Lower lobe of right lung (tissue), 2 donors: Measurements from ENCODE around the gene PLCL1. TPM values are rescaled to one million over a fixed set of nuclear protein-coding genes. Genes with fewer than 3 reads are reported as not detected.

Experiments used
- ATAC-seq, 2 donors: fragments of 200-7000 bp; cut with Tn5 transposase; one replicate each; pipeline ENCODE4 v1.9.1; 2020 to 2022; ENCODE audit warnings: mild to moderate bottlenecking in 2 of 2, moderate library complexity in 2 of 2
- DNase-seq: peaks from one replicate; pipeline ENCODE4 v3.0.0-alpha.2; 2020
- H3K27ac ChIP-seq: fragments of 200-600 bp; one replicate; pipeline ENCODE4 v1.8.0; 2022
- H3K27me3 ChIP-seq: fragments of 200-600 bp; one replicate; pipeline ENCODE4 v1.8.0; 2022; ENCODE audit warnings: low read depth
- H3K36me3 ChIP-seq: fragments of 200-600 bp; one replicate; pipeline ENCODE4 v1.8.0; 2022; ENCODE audit warnings: mild to moderate bottlenecking
- H3K4me1 ChIP-seq: fragments of 200-600 bp; one replicate; pipeline ENCODE4 v1.8.0; 2022
- H3K4me3 ChIP-seq: fragments of 200-600 bp; one replicate; pipeline ENCODE4 v1.8.0; 2022; ENCODE audit warnings: mild to moderate bottlenecking
- H3K9me3 ChIP-seq: fragments of 200-600 bp; one replicate; pipeline ENCODE4 v1.8.0; 2022
- CTCF ChIP-seq: fragments of 200-600 bp; IDR thresholded peaks from one replicate; pipeline ENCODE4 v1.8.0; 2022; ENCODE audit warnings: antibody characterized with exemption, mild to moderate bottlenecking
- intact Hi-C: fragments of 100-400 bp; cut with DNase I; formaldehyde crosslinking; loops from one replicate; pipeline ENCODE4 v1.11.0; 2022
- total RNA-seq: library from RNA; stranded (reverse); fragmentation: NEBNext Ultra II Directional; extraction: Animal tissue kit (Norgen Biotek cat#: 25700); gene quantifications from one replicate; pipeline ENCODE4 v1.2.1, GENCODE V29; 2021
- donor health status: DM: no; HTN: yes; CAD: no; lungs with severe emphysema.

The PLCL1 gene
- total RNA-seq, 1 donor from 2014 or later, result 6.3 TPM

GRCh38 chr2:197944416-197945096 is 140.2 kb downstream of the PLCL1 start:
- Histone ChIP-seq H3K4me1 (no peaks in the 10 kb centered on the region), H3K36me3 (no peaks in the 10 kb centered on the region), H3K27me3 (no peaks in the 10 kb centered on the region), H3K9me3 (no peaks in the 10 kb centered on the region), H3K27ac (no peak overlapping the region), H3K4me3 (no peak overlapping the region)
- ATAC-seq, result no peak
- no peak for TF ChIP-seq CTCF
- DNase-seq, result no peak
- intact Hi-C loops, result no loop called here

- ATAC-seq (no peak), DNase-seq (no peak)
- Histone ChIP-seq H3K27me3 (no peaks in the 10 kb centered on the region), H3K27ac (no peak overlapping the region), H3K4me1 (no peaks in the 10 kb centered on the region), H3K9me3 (no peaks in the 10 kb centered on the region), H3K4me3 (no peak overlapping the region), H3K36me3 (no peaks in the 10 kb centered on the region)
- TF ChIP-seq CTCF, result no peak
- intact Hi-C loops, result no loop called here
Observed at GRCh38 chr2:197946562-197946961, 142.2 kb downstream of the PLCL1 start.

- Histone ChIP-seq H3K36me3 (no peaks in the 10 kb centered on the region), H3K9me3 (no peaks in the 10 kb centered on the region), H3K4me1 (no peaks in the 10 kb centered on the region), H3K27me3 (no peaks in the 10 kb centered on the region), H3K4me3 (no peak overlapping the region), H3K27ac (no peak overlapping the region)
- DNase-seq (no peak), ATAC-seq (no peak)
- intact Hi-C loops, result no loop called here
- no peak for TF ChIP-seq CTCF
Observed at GRCh38 chr2:197947219-197947757, 142.9 kb downstream of the PLCL1 start.

- no peaks in the 10 kb centered on the region for H3K36me3 ChIP-seq
- intact Hi-C loops, result no loop called here
- no peak overlapping the region for H3K27ac ChIP-seq
- TF ChIP-seq CTCF, result no peak
- no peaks in the 10 kb centered on the region for H3K9me3 ChIP-seq
- H3K4me1 ChIP-seq, result no peaks in the 10 kb centered on the region
- no peak for DNase-seq
- no peak for ATAC-seq
- H3K27me3 ChIP-seq, result no peaks in the 10 kb centered on the region
- no peak overlapping the region for H3K4me3 ChIP-seq
Observed at GRCh38 chr2:197949224-197949623, 144.8 kb downstream of the PLCL1 start.

- H3K9me3 ChIP-seq, result no peaks in the 10 kb centered on the region
- no peaks in the 10 kb centered on the region for H3K4me1 ChIP-seq
- intact Hi-C loops, result no loop called here
- DNase-seq (no peak), ATAC-seq (no peak)
- H3K27me3 ChIP-seq, result no peaks in the 10 kb centered on the region
- H3K36me3 ChIP-seq, result no peaks in the 10 kb centered on the region
- no peak overlapping the region for H3K27ac ChIP-seq
- no peak overlapping the region for H3K4me3 ChIP-seq
- TF ChIP-seq CTCF, result no peak
Observed at GRCh38 chr2:197950006-197950405, 145.6 kb downstream of the PLCL1 start.
